Transverse colon (tissue), 3 donors: ENCODE data around the gene SLC25A48.

Experiments
- CTCF ChIP-seq, 5 experiments: fragments of 200-600 bp in 3 of 5; fragments of 450-650 bp in 2 of 5; sonication (generic) in 3 of 5; IDR thresholded peaks; 1 replicate in 2 of 5; 2 replicates in 3 of 5; pipeline ENCODE4 v1.5.1; 2016 to 2017; ENCODE audit warnings: antibody characterized with exemption in 5 of 5, inconsistent platforms in 3 of 5, mild to moderate bottlenecking in 2 of 5, moderate library complexity in 1 of 5
- EP300 ChIP-seq: sonication (generic); formaldehyde crosslinking; IDR thresholded peaks from one replicate; pipeline ENCODE4 v1.6.1; 2017; ENCODE audit warnings: antibody characterized with exemption, low read depth
- POLR2A ChIP-seq: fragments of 450-650 bp; IDR thresholded peaks from one replicate; pipeline ENCODE4 v1.6.1; 2016; ENCODE audit warnings: antibody characterized with exemption, mild to moderate bottlenecking, moderate library complexity

DNA sequence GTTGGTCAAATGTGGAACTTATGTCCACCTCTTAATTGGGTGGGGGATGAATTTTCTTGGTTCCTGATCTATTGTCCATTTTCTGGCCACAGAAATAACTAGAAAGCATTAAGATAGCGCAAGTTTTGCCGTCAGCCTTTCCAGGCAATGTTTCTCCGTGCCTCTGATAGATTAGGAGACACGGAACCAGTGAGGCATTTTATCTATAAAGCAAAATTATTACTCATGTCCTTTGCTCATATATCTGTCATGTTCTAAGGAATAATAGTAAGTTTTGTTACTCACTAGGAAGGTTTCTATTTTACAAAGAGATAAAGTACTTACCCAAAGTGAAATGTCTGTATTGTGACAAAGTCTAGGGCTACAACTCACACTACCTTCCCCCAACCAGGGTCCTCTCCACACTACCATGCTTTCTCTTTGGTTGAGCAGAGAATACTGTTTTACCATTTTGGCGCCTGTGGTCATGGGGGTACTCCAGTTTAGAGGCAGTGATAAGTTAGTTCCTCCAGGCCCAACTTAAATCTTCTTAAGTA lies 81.1 kb downstream of the SLC25A48 start:
- no peak for TF ChIP-seq CTCF (IDR thresholded peaks at IDR 0.05)
- no peak for TF ChIP-seq POLR2A
- no peak for TF ChIP-seq EP300
